NT2/D1 (cell line): ENCODE measurements around the gene USP21.

Experiments
- SUZ12 ChIP-seq: IDR thresholded peaks from 2 replicates; pipeline ENCODE4 v1.6.1; 2011; ENCODE audit not compliant: insufficient read length, insufficient read depth; ENCODE audit errors: extremely low read depth
- YY1 ChIP-seq: IDR thresholded peaks from 2 replicates; pipeline ENCODE4 v1.6.1; 2011; ENCODE audit not compliant: insufficient read length, insufficient read depth
- ZNF274 ChIP-seq: IDR thresholded peaks from 2 replicates; pipeline ENCODE4 v1.6.1; 2011; ENCODE audit warnings: mild to moderate bottlenecking, low read depth, low read length

DNA sequence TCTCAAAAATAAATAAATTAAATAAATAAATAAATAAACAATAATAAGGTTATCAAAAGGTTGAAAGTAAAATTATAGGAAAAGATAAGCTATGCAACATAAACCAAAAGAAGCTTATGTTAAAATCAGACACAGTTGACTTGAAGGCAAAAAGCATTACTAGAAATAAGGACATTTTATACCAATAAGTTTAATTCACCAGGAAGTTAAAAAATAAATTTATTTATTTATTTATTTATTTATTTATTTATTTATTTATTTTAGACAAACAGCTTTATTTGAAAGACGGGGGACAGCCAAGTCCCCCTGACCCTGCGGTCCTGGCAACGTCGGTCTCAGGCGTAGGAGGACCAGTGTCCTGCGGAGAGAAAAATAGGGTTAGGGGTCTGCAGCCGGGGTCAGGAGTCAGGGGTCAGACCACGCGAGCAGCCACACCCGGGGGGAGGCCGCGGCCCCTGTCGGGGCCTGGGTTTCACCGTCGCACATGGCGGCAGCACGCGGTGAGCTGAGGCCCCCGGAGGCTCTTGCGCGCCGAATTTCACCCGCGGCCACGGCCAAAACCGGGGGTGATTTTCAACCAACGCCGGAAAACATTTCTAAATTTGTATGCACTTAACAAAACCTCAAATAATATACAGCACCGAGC lies 18.4 kb upstream of the USP21 start:
- TF ChIP-seq ZNF274, result no peak
- TF ChIP-seq YY1, result no peak
- no peak for TF ChIP-seq SUZ12
